HepG2 (cell line): ENCODE results near the gene NBEA. TPM values are rescaled to one million over a fixed set of nuclear protein-coding genes. Genes with fewer than 3 reads are reported as not detected.

Experiments
- GATAD1 ChIP-seq: IDR thresholded peaks from 2 replicates; pipeline ENCODE4 v1.6.1; 2016; ENCODE audit warnings: missing genetic modification reagents, missing compliant biosample characterization
- MTF2 ChIP-seq: sonication (generic); formaldehyde crosslinking; IDR thresholded peaks from 2 replicates; pipeline ENCODE4 v1.5.0; 2020; ENCODE audit warnings: missing genetic modification reagents, borderline replicate concordance
- POLR2AphosphoS2 ChIP-seq: IDR thresholded peaks from 2 replicates; pipeline ENCODE4 v1.6.1; 2011; ENCODE audit warnings: low read depth, low read length, improper control_type of control experiment
- SALL1 ChIP-seq: sonication (generic); formaldehyde crosslinking; IDR thresholded peaks from 2 replicates; pipeline ENCODE4 v1.8.0; 2022; ENCODE audit warnings: mild to moderate bottlenecking, missing genetic modification reagents
- polyA plus RNA-seq, 8 experiments: library from polyadenylated mRNA; depleted of rRNA in 3 of 8; stranded (reverse) in 7 of 8; unstranded in 1 of 8; fragments of >200 nt; fragmentation: Illumina TruSeq in 4 of 8; extraction: Trizol in 4 of 8; gene quantifications; 2 replicates each; pipeline versions ENCODE4 v1.2.1 to v1.2.3, GENCODE V29; 2011 to 2016; ENCODE audit warnings: low read depth in 4 of 8, missing spikeins in 1 of 8, mixed read lengths in 1 of 8; ENCODE audit not compliant: insufficient read depth in 1 of 8
- total RNA-seq, 5 experiments: library from RNA; depleted of rRNA; stranded (reverse); fragments of >200 nt; fragmentation: Illumina TruSeq; extraction: Trizol; gene quantifications; 2 replicates each; pipeline ENCODE4 v1.2.3, GENCODE V29; 2016; ENCODE audit warnings: low read depth in 1 of 5
- TF ChIP-seq, protein P1 (sequence below), 2 experiments: fragments of 450-650 bp in 1 of 2; sonication (generic) in 1 of 2; formaldehyde crosslinking in 1 of 2; IDR thresholded peaks; 2 replicates each; pipeline versions ENCODE4 v1.6.1 to v1.8.0; 2016 to 2022; ENCODE audit warnings: antibody characterized with exemption in 1 of 2, mild to moderate bottlenecking in 1 of 2, missing genetic modification reagents in 1 of 2

The NBEA gene
- total and polyA plus RNA-seq, 2 of the 13 experiments (the other 11 are each of a cell fraction or from before 2014, with no cell fraction given), result 2.7 to 2.8 TPM

DNA sequence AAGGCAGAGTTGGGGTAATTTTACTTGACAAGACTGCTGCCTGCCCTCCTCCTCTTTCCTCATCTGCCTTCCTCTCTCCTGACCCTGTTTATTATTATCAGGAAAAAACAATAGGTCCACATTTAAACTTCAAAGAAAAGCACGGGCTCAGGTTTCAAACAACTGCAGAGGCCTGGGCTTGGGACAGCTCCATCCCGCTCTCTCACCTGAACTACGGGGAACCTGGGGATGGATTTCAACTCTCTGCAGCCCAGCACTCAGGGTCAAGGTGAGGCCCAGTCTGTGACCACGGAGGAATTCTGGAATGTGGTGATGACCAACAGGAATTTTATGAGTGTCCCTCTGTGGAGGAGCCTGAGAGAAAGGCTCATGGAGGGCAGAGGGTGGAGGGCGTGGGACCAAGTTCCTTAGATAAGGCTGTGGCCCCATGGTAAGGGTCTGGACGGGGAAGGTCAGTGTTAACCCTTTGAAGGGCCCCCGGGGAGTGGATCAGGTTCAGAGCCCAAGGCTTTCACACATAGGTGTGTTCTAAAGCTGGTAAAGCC is 755.2 kb downstream of the NBEA start (continued):
- TF ChIP-seq, protein P1, sequence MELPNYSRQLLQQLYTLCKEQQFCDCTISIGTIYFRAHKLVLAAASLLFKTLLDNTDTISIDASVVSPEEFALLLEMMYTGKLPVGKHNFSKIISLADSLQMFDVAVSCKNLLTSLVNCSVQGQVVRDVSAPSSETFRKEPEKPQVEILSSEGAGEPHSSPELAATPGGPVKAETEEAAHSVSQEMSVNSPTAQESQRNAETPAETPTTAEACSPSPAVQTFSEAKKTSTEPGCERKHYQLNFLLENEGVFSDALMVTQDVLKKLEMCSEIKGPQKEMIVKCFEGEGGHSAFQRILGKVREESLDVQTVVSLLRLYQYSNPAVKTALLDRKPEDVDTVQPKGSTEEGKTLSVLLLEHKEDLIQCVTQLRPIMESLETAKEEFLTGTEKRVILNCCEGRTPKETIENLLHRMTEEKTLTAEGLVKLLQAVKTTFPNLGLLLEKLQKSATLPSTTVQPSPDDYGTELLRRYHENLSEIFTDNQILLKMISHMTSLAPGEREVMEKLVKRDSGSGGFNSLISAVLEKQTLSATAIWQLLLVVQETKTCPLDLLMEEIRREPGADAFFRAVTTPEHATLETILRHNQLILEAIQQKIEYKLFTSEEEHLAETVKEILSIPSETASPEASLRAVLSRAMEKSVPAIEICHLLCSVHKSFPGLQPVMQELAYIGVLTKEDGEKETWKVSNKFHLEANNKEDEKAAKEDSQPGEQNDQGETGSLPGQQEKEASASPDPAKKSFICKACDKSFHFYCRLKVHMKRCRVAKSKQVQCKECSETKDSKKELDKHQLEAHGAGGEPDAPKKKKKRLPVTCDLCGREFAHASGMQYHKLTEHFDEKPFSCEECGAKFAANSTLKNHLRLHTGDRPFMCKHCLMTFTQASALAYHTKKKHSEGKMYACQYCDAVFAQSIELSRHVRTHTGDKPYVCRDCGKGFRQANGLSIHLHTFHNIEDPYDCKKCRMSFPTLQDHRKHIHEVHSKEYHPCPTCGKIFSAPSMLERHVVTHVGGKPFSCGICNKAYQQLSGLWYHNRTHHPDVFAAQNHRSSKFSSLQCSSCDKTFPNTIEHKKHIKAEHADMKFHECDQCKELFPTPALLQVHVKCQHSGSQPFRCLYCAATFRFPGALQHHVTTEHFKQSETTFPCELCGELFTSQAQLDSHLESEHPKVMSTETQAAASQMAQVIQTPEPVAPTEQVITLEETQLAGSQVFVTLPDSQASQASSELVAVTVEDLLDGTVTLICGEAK (IDR thresholded peaks at IDR 0.05), result no peak
- TF ChIP-seq, protein P1 (CRISPR knock-in tag; IDR thresholded peaks at IDR 0.05), result no peak
- no peak for TF ChIP-seq GATAD1
- no peak for TF ChIP-seq MTF2 (CRISPR knock-in tag)
- no peak for TF ChIP-seq SALL1 (CRISPR knock-in tag)
- no peak for TF ChIP-seq POLR2AphosphoS2
